Activated CD8-positive, alpha-beta memory T cell treated with anti-CD3 and anti-CD28 coated beads for 48 hours (primary cell): ENCODE results near the gene POU1F1.
"Not testable (repeated sequence)": the region's sequence is repeated elsewhere in the genome, so short reads cannot be mapped to it uniquely, and the experiment has no call there.

Experiments
- DNase-seq, 3 experiments: peaks; one replicate each; pipeline ENCODE4 v3.0.0-alpha.2; 2020; ENCODE audit warnings: low read depth in 2 of 3, low spot score in 2 of 3

Gene POU1F1

DNA sequence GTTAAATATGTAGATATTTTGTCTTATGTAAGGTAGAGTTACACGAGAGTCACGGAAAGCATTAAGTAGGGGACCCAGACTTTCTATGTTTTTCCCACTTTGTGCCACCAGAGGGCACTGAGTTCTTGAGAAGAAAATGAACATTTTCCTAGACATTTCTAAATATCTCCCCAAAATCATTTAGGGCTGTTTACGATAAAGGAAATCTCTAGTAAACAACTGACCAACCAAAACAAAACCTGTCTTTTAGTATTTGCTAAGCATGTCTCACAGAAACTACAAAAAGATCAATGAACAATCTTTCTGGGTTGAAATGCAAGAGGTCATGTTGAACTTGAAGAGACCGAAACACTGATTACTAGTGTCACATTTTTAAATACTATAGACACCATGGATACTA is 16.1 kb downstream of the POU1F1 start:
- no peak for DNase-seq

- DNase-seq: no peak
Observed at GRCh38 chr3:87250009-87250408, 26.4 kb downstream of the POU1F1 start.

GRCh38 chr3:87248831-87249230 is 27.6 kb downstream of the POU1F1 start:
- no peak for DNase-seq

- DNase-seq: not testable (repeated sequence)
Observed at GRCh38 chr3:87248231-87248630, 28.2 kb downstream of the POU1F1 start.

DNA sequence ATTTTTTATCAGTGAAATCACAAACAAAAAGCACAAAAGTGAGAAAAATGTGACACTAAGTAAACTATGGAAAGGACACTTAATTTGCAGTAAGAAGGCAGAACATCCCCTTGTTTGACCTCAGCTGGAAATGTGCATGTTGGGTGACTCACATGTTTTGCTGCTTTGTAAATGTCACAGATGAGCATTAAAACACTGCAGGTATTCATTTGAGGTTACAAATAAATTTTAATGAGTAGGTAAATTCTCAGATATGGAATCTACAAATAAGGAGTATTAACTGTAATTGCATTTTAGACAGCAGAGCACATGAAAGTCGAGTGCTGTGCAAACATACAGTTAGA is 29.0 kb downstream of the POU1F1 start:
- no peak for DNase-seq

- DNase-seq: no peak
Observed at GRCh38 chr3:87246662-87247429, 29.5 kb downstream of the POU1F1 start.

DNA sequence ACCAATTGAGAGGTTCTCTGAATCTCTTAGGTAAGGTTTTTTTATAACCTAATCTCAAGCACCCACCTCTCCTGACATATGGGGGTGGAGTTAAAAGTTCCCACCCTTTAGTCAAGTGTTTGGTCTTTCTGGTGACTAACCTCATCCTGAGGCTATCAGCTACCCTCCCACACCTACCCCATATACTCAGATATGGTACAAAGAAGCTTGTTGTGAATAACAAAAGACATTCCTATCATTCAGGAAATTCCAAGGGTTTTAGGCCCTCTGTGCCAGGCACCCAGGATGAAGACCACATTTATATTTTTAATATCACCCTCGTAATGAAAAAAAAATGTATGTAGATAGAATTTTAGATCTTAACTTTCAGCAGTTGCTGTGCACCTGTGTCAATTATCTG is 40.3 kb downstream of the POU1F1 start:
- no peak for DNase-seq

DNA sequence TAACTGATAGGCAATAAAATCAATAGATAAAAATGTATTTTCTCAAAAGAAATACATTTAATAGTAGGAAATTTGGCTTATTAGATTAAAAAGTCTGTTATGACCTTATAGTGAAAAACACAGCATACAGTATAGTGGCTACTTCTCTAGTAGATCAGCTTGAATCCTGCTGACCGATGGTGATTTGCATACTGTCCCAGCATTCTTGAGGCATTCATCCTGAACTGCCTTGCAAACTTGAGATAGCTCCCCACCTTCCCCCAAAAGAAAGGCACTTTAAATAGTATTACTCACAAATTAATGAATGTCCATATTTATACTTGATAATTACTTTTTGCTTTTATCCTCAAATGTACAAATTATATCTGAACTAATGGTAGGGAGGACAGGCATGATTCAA is 42.6 kb downstream of the POU1F1 start:
- DNase-seq: no peak

DNA sequence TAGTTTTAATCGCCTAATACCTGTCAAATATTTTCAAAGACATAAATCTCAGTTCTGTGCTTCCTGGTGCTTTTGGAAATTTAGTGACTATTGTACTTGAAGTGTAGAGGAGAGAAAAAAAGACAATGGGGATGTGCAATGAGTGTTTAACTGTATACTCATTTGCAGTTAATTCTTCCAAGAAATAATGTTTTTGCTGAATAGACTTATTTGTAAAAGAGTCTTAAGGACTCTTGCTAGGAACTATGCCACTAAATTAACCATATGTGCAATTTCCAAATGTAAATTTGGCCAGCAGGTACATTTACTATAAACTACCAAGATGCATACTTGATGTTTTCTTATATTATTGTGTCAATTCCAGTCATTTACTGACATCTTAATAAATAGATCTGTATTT is 47.3 kb downstream of the POU1F1 start:
- DNase-seq: no peak

DNA sequence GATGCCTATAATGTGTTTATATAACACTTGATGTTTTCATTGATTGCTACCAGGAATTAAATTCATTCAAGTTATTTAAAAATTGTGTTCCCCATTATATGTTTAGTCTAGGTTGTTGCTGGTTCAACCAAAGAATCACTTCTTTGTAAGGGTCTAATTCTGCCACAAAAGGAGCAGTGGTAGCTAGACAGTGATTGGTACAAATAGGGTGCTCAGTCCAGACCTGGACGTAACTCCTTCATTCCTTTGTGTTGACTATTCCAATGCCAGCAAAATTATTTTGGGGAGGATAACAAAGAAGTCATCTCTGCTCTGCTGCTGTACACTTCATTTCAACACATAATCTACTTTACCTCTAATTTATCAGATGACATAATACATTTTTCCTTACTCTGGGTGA is 48.1 kb downstream of the POU1F1 start:
- DNase-seq: no peak

DNA sequence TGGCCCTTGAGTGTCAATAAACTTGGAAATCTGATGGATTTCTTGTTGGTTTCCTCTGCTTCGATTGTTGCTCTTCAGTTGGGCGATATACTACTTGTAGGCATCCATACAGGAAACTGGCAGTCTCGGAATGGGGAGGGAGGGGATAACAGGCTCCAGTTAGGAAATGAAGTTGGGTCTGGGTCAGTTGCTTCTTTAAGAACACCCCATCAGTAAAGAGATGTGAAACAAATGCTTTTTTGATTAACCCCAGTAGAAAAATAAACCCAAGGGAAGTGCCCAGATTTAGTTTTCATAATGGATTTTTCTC is 48.6 kb downstream of the POU1F1 start:
- no peak for DNase-seq

DNA sequence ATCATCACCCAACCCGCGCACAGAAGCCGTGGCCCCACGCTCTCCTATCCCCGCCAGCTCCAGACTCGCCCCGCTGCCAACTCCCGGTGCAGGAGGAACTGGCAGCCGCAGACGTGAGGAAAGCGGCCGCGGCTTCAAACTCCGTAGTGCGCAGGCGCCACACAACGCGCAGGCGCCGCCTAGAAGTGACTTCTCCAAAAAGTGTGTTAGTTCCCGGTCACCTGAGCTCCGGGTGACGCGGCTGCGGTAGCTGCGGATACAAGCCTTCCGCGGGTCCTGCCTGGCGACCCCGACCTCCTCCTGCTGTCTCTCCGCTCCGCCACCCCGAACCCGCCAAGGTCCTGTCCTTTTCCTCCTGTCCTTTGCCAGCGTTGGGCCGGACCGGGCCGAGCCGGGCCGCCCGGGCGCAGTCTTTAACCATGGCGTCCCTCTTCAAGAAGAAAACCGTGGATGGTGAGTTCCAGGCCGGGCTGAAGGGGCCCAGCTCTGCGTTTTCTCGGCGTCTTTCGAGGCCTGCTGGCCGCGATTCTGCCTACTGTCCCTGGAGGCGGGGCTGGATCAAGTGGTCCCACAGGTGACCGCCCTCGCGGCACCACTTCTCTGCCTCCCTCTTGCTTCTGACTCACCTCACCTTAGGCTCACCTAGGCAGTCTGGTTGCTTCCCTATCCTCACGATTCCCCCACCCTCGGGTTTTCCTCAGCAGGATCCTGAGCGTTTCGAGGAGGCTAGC is 49.1 kb downstream of the POU1F1 start, which contains the start of gene CHMP2B:
TSS of gene CHMP2B (plus strand) at position 206 of the 731 bp plus-strand sequence. CDS start at position 420, 214 bp downstream.
- DNase-seq: peak; percentile 65 to 84 (median 77)

DNA sequence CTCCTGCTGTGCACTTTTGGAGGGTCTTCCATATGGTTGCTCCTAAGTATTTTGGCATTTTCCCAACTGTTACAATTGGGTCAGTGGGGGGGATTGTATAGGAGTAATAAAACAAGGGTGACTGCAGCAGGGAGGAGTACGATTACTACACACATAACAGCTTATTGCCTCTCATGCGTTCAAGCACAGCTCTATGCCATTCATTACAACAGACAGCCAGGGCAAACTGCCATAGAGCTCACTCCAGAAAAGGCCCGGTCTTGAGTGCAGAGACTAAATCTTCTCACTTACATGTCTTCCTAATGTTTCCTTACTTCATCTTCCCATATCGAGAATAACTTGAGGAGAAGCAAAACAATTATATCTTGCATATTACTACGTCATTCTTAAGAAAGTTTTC is 50.7 kb downstream of the POU1F1 start:
- DNase-seq: no peak

DNA sequence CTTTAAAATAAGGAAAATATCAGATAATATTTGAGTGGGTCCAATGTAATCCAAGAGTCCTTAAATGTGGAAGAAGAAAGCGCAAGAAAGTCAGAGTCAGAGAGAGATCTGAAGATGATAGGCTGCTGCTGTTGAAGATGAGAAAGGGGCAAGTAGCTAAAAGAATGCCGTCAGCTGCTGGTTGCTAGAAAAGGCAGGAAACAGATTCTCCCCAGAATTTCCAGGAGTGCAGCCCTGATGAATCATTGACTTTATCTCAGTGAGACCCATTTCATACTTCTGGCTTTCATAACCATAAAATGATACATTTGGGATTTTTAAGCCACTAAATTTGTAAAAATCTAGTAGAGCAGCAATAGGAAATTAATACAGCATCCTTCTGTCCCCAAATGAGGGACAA is 56.8 kb downstream of the POU1F1 start:
- DNase-seq: no peak

DNA sequence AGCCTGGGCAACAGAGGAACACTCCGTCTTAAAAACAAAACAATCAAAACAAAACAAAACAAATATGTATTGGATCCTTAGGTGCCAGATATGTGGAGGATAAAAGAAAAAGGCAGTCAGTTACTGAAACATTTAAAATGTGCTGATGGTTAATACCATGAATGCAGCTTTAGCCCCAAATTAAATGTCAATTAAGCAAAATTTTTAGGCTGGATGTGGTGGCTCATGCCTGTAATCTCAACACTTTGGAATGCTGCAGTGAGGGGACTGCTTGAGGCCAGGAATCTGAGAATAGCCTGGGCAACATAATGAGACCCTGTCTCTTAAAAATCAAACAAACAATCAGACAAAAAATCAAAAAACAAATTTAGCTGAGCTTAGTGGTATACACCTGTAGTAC is 57.8 kb downstream of the POU1F1 start:
- DNase-seq: no peak
